B cell (primary cell): ENCODE data around the gene C10orf62.

Experiments
- CTCF ChIP-seq: fragments of 200-600 bp; IDR thresholded peaks from one replicate; pipeline ENCODE4 v1.8.0; 2022; ENCODE audit warnings: antibody characterized with exemption, mild to moderate bottlenecking
- EZH2 ChIP-seq: IDR thresholded peaks from 2 replicates; pipeline ENCODE4 v1.6.1; 2012; ENCODE audit warnings: borderline replicate concordance, low read depth, mild to moderate bottlenecking, moderate library complexity, low read length; ENCODE audit not compliant: insufficient read depth, poor library complexity, severe bottlenecking

DNA sequence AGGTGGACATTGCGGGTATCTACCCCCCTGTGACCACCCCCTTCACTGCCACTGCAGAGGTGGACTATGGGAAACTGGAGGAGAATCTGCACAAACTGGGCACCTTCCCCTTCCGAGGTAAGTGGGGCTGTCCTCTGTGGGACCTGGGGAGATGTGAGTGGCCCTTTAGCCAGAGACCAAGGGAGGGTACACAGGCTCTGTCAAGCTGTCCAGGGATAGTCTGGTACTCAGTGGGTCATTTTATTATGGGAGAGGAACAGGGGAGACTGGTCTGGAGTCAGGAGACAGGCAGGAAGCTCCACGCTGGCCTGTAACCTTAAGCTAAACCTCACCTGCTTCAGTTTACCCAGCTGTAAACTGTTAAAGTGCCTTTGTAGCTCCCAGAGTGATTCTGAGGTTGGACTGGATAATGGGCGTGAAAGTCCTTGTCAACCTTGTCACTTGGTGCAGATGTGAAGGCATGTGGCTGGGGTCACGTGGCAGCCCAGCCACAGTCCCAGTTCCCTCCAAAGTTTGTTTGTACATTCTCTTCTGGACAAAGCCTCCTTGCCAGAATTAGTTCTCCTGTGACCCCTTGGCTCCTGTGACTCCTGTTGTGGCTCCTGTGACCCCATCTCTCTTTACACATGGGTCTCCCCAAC lies 4.6 kb upstream of the C10orf62 start:
- no peak for TF ChIP-seq EZH2
- no peak for TF ChIP-seq CTCF
